HG02970 (cell line): ENCODE results near the gene NUP88.
"Not testable (repeated sequence)": the region's sequence is repeated elsewhere in the genome, so short reads cannot be mapped to it uniquely, and the experiment has no call there.

Source experiments
- ATAC-seq: cut with Tn5 transposase; IDR thresholded peaks from one replicate; pipeline ENCODE4 v1.9.1; 2021; ENCODE audit warnings: mild to moderate bottlenecking, moderate library complexity, moderate number of reproducible peaks; ENCODE audit not compliant: unreplicated experiment, low FRiP score

Gene NUP88

GRCh38 chr17:5419356-5419958 lies at the start of gene NUP88:
TSS of gene NUP88 (minus strand) at chr17:5419662. CDS start at chr17:5419650, 12 bp downstream.
- peak; percentile 92 for ATAC-seq

GRCh38 chr17:5468075-5468473 lies 48.6 kb upstream of the NUP88 start:
- ATAC-seq, result no peak

- ATAC-seq, result no peak
Observed at GRCh38 chr17:5467416-5467815, 48.0 kb upstream of the NUP88 start.

GRCh38 chr17:5466295-5466694 lies 46.8 kb upstream of the NUP88 start:
- ATAC-seq, result no peak

DNA sequence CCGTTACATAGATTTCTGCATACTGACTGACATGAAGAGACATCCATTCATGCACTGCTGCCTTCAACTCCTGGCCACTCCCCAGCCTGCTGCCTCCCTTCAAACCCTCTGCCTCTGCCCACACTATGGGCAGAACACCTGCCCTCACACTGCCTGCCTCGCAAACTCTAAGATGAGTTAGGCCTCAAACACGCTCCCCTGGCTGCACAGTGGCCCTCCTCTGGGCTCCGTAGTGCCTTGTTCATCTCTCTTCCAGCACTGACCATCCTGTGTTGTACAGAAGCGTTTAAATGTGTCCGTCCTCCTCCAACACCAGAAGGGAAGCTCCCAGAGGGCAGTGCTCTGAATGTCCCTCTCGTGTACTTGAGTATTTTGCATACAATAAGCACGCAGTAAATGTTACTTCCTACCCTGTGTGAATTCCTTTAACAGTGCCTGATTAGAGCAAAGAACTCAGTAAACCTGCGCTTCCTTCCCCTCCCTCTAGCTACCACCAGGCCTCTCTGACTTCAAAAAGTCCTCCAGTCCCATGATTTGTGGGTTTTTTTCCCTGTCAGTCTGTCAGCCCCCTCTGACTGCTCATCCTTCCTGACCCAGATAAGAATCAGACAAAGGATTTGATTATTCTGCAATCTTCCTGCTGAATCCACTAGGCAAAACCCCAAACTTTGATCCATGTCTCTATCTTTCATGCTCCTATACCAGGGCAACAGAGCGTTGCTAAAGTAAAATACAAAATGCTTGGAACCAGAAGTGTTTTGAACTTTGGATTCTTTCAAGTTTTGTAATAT lies 45.5 kb upstream of the NUP88 start:
- ATAC-seq, result no peak

- ATAC-seq, result no peak
Observed at GRCh38 chr17:5446786-5447185, 27.3 kb upstream of the NUP88 start.

DNA sequence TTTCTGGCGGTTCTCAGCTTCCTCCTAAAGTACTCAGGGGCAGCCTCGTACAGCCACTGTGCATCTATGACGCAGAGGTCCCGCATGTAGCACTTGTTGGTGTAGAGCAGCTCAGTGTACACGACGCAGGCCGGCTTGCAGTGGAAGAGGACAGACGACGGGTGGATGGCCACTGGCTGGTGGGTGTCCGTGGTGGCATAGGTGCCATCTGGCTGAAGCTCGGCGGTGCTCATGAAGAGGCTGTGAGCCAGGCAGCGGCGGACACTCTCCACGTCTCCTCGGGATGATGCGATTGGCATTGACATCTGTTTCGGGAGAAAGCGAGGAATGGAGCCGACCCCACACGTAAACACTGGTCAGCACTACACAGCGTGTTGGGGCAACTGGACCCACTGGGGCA lies 24.7 kb upstream of the NUP88 start:
- ATAC-seq, result no peak

GRCh38 chr17:5443728-5444127 lies 24.3 kb upstream of the NUP88 start:
- no peak for ATAC-seq

- ATAC-seq, result peak; percentile 8
Observed at GRCh38 chr17:5439446-5439764, 19.9 kb upstream of the NUP88 start.

GRCh38 chr17:5438716-5439445 lies 19.4 kb upstream of the NUP88 start, which contains the start of gene C1QBP:
TSS of gene C1QBP (minus strand) at chr17:5439155. CDS start at chr17:5439073, 82 bp downstream.
- ATAC-seq, result peak; percentile 86

DNA sequence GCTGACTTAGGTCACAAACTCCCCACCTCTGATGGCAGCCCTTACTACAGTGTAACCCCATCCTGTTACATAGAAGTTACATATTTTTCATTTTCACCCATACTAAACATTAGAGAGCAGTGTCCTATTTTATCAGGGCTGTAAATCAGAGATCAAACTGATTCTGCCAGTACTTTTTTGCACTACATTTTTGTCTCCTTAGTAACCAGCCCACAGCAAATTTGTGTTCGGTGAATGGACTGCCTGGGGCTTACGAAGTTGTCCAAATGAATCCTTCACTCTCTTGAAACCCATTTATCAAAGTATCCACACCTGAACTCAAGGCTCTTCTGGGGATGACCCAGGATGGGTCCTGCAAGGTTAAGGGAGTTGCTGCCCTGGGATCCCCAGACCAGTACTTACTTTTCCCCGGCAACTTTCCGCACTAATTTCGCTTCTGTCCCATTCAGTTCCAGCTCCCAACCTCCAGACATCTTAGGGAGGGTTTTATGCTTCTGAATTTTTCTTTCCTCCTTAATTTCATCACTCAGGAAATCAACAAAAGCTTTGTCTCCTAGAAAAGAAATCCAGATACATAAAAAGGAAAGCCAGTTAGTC lies 18.4 kb upstream of the NUP88 start:
- ATAC-seq, result no peak

- not testable (repeated sequence) for ATAC-seq
Observed at GRCh38 chr17:5435781-5436315, 16.4 kb upstream of the NUP88 start.

- ATAC-seq, result no peak
Observed at GRCh38 chr17:5434984-5435383, 15.5 kb upstream of the NUP88 start.

DNA sequence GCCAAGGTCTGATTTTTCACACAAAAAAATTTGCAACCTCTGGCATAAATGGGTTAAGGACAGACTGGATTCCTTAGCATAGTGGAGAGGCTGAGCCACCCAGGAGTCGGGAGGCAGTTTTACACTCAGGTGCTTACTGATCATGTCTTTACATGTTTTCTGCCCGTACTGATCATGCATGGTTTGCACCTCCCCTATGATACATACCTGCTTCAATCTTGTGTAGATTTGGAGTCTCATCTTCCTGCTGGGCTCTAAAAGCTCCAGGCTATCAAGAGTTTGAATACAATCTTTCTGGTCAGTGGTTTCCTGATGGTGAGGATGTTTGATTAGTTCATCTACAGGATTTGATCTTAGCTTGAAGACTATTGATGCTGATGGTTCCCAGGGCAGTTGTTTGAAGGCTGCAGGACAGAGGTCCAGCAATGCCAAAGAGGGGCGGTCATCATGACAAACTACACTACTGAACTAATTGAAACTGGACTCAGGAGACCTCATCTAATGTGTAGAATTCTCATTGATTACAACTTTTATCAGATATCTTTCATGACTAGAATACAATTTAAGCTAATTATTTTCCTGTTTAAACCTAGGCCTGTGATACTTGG lies 12.6 kb upstream of the NUP88 start:
- ATAC-seq, result no peak

GRCh38 chr17:5431234-5431633 lies 11.8 kb upstream of the NUP88 start:
- ATAC-seq, result not testable (repeated sequence)

DNA sequence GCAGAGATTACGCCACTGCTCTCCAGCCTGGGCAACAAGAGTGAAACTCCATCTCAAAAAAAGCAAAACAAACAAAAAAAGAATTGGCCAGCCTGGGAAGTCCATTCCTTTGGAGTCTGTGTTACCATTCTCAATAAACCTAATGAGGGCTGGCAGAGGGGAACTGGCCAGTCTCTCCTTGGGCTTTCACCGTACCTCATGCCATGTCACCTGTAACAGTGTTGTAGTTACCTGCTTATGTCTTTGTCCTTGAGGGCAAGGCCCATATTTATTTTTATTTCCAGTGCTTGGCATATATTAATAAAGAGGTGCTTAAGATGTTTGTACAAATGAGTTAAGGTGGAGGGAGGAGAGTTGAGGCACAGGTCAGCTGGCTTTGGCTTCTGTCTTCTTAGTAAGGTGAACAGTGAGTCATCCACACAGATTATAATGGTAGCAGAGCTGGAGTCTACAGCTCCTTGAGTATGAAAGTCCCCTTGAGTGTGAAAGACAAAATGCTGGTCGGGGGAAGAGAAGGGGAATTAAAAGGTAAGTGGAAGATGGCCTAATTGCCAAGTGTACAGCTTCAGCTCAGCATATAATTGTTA lies 11.0 kb upstream of the NUP88 start:
- ATAC-seq, result no peak

GRCh38 chr17:5429191-5429887 lies 9.9 kb upstream of the NUP88 start:
- ATAC-seq, result no peak

DNA sequence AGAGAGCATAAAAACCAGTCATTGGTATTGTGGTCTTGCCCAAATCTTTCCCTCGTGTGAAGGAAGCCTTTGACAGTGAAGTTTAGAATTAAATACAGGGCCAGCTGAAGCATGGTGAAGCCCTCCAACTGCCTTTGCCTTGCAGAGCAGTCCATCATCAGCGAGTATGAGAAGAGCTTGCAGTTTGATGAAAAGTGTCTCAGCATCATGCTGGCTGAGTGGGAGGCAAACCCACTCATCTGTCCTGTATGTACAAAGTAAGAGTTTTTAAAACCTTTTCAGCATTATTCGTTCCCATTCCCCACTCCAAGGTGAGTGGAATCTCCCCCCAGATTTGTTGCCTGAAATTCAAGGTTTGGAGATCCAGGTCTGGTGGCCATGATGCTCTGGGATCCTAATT lies 6.4 kb upstream of the NUP88 start:
- ATAC-seq, result no peak

DNA sequence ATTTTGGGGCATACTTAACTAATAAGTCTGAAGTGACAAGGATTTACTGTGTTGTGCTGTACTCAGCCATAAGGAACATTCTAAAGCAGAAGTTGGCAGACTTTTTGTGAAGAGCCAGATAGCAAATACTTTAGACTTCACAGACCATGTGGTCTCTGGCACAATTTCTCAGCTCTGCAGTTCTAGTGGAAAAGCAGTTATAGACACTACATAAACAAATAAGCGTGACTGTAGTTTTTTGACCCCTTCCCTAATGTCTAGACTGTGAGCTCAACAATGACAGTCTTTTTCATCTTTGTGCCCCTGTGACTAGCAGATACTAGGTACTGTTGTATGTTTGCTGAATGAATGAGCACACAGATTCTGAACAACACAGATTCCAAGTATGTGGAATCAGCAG lies 5.4 kb upstream of the NUP88 start:
- no peak for ATAC-seq
